GM23338 (cell line): ENCODE data around the gene CHN1.

ENCODE experiments used
- CREB1 ChIP-seq: fragments of 250-450 bp; sonication (Bioruptor Pico); IDR thresholded peaks from 2 replicates; pipeline ENCODE4 v1.5.0; 2020; ENCODE audit warnings: low read depth, mild to moderate bottlenecking, moderate library complexity
- ETS1 ChIP-seq: IDR thresholded peaks from 2 replicates; pipeline ENCODE4 v1.6.1; 2016; ENCODE audit warnings: antibody characterized with exemption
- EZH2phosphoT487 ChIP-seq: fragments of 200-600 bp; sonication (generic); IDR thresholded peaks from one replicate; pipeline ENCODE4 v1.8.1; 2018; ENCODE audit warnings: antibody characterized with exemption; ENCODE audit not compliant: unreplicated experiment
- JUNB ChIP-seq: IDR thresholded peaks from one replicate; pipeline ENCODE4 v1.6.1; 2016; ENCODE audit warnings: antibody characterized with exemption; ENCODE audit not compliant: unreplicated experiment
- POLR2AphosphoS5 ChIP-seq: IDR thresholded peaks from 2 replicates; pipeline ENCODE4 v1.6.1; 2016; ENCODE audit warnings: antibody characterized with exemption, low read depth
- REST ChIP-seq: IDR thresholded peaks from one replicate; pipeline ENCODE4 v1.6.1; 2018; ENCODE audit warnings: antibody characterized with exemption; ENCODE audit not compliant: unreplicated experiment
- TF ChIP-seq, protein P1 (sequence below), 2 experiments: fragments of 200-600 bp in 1 of 2; sonication (generic) in 1 of 2; conservative IDR thresholded peaks; 2 replicates each; pipeline versions ENCODE4 v1.5.1 to v1.6.1; 2016 to 2017; ENCODE audit warnings: antibody characterized with exemption in 2 of 2, low read depth in 2 of 2, mild to moderate bottlenecking in 2 of 2, moderate library complexity in 1 of 2

DNA sequence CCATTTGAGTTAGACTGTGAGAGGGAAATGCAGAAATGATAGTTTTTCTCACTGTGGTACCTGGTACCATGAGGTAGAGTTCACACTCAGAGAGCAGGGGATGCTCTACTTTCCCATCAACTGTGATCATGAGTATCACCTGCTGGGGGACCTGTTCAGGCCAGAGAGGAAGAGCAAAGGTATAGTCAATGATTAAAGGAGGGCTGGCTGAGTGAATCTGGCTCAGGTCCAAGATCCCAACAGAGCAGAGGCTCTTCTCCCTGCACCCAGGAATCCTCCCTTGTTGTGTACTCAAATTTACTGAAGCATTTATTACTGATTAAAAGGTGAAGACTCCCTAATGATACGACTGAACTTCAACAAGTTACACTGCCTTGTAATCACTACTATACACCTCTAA is 136.3 kb downstream of the CHN1 start:
- TF ChIP-seq, protein P1, sequence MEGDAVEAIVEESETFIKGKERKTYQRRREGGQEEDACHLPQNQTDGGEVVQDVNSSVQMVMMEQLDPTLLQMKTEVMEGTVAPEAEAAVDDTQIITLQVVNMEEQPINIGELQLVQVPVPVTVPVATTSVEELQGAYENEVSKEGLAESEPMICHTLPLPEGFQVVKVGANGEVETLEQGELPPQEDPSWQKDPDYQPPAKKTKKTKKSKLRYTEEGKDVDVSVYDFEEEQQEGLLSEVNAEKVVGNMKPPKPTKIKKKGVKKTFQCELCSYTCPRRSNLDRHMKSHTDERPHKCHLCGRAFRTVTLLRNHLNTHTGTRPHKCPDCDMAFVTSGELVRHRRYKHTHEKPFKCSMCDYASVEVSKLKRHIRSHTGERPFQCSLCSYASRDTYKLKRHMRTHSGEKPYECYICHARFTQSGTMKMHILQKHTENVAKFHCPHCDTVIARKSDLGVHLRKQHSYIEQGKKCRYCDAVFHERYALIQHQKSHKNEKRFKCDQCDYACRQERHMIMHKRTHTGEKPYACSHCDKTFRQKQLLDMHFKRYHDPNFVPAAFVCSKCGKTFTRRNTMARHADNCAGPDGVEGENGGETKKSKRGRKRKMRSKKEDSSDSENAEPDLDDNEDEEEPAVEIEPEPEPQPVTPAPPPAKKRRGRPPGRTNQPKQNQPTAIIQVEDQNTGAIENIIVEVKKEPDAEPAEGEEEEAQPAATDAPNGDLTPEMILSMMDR (conservative IDR thresholded peaks at IDR 0.05; ENCODE audit: low read depth in 2 of 2) = no peak
- TF ChIP-seq JUNB = no peak
- TF ChIP-seq REST = no peak
- no peak for TF ChIP-seq ETS1
- no peak for TF ChIP-seq POLR2AphosphoS5
- no peak for TF ChIP-seq CREB1
- no peak for TF ChIP-seq EZH2phosphoT487
